Measurements from ENCODE around the gene PRKN.

The PRKN gene

DNA sequence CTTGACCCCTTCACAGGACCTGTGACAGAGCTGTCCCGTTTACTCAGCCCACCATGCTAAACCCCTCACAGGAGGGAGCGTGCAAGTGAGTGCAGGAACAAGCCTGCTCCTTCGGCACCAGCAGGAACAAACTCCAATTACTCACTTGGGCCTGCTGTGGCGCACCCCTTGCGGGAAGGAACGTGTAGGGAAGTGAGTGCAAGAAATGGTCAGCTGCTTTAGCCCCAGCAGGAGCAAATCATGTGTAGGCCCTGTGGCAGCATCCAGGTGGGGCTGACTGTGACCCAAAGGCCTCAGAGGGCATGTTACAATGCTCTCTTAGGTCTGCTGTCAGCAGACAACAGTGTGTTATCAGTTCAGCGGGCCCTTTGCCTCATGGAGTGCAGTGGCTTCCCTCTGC, 574.4 kb downstream of the PRKN start:
- H3K4me3 ChIP-seq (ENCODE audit: low read depth, low read length), result no peak overlapping the region

DNA sequence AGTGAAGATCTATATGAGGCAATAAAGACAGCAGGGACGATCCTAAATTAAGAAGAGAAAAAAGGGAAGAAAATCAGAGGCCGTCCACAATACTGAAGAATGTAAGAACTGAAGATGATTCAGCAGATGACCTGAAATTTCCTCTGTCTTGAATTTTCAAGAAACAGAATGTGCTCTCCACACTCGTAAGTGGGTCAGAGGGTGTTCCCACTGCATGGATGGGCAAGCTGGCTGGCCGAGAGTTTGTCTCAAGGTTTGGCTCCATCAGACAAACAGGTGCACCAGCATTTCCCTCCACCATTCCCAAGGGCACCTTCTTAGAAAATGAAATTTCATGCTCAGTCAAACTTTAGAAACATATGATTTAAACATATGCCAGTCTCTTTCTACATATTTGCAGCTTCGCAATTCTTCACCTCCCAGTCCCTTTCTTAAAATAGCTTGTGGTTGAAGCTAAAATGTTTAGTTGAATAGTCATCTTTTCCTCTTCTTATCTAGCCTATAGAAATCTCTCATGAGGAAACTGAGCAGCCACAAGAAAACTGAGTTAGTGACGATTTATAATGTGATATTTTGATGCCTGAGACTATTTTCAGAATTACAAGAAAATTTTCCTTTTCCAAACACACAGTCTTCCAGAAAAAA, 576.4 kb downstream of the PRKN start:
- no peak overlapping the region for H3K4me3 ChIP-seq (ENCODE audit: low read depth, low read length)

DNA sequence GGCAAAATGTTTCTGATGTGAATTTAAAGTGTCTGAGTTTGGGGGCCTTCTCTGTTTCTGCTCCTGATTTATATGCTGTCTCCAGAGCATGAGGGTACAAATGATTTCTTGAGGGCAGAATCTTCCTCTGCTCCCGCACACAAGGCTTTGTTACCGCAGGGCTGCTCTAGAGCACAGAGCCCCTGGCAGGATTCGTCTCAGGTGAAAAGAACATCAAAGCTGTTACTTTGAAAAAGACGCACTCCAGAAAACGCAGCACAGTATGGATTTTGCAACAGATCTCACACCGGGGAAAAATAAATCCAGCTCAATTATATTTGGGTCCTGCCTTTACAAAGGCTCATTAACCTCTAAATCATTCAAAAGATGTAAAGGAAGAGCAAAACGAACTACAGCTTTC, 577.3 kb downstream of the PRKN start:
- H3K4me3 ChIP-seq (ENCODE audit: low read depth, low read length), result no peak overlapping the region

GRCh38 chr6:162149786-162150185, 577.8 kb downstream of the PRKN start:
- H3K4me3 ChIP-seq (ENCODE audit: low read depth, low read length), result no peak overlapping the region

DNA sequence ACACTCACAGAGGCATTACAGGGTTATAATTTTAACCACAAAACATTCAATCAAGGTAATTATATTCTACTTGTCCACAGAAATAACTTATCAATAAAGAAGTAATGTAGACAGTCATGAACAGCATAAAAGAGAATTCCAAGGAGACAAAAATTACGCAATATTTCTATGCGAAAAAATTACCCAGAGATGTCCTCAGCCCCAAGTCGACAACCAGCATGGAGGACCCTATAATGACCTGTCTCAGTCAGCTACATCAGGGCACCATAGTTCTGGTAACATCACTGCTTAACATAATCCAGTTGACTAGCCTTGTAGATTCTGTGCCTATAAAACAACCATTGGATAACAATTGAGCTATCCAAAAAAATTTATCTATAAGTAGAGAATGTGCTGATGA, 579.8 kb downstream of the PRKN start:
- H3K4me3 ChIP-seq (ENCODE audit: low read depth, low read length), result no peak overlapping the region

DNA sequence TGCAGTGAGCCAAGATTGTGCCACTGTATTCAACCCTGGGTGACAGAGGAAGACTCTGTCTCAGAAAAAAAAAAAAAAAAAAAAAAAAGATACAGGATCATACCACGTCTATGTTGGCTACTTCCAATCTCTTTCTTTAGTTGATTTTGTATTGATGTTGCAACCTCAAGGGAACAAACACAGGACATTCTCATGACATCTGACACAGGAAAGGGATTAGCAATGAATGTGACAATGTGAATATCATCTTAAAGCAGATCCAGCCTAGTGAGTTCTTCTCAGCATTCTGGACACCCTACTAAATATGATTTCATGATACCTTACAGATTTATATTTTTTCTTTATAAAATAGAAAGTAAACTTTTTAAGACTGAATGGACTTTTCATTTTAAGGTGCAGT, 580.3 kb downstream of the PRKN start:
- no peak overlapping the region for H3K4me3 ChIP-seq (ENCODE audit: low read depth, low read length)

DNA sequence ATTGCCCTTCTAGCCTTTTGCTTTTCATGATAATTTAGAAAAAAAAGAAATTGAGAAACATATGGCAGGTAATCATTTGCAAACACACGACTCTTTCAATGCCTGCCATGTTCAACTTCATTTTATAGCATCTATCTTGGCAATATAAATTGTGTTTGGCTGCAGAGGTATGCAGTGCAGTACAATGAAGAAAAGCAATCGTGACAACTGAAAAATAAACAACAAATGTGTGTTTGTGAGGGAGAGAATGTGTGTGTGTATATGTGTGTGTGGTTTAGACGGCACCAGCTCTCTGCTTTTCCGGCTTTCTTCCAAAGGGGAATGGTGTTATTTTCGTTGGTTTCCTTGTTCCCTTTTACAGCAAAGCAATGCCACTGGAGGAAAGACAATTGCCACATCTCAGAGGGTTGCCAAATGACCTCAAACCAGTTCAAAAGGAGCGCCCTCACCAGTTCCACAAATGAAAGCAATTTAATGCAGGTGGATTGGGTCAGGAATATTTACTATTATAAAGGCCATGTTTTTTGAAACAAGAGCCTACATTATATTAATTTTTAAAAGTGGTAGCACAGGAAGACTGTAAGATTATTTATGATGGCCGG, 587.2 kb downstream of the PRKN start:
- H3K4me3 ChIP-seq (ENCODE audit: low read depth, low read length), result no peak overlapping the region

DNA sequence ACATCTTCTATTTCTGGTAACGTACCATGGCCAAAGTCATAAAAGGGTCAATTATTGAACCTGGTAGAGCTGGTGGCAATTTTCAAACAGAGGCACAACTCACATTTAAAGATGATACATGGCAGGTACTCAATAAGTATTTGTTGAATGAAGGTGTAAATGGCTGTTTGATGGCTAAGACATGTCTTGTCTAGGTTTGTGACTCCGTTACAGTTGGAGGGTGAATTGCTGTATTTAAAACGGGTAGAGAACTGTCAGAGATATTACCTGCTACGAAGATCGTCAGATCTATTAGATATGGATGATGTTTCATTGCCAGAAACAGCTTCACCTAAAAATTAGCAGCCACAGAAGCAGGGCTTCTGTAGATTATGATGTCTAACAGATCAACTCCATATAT, 601.9 kb downstream of the PRKN start:
- no peak overlapping the region for H3K4me3 ChIP-seq (ENCODE audit: low read depth, low read length)

- no peak overlapping the region for H3K4me3 ChIP-seq (ENCODE audit: low read depth, low read length)
These were observed 602.7 kb downstream of the PRKN start for GRCh38 chr6:162124710-162125435.

GRCh38 chr6:162123797-162124196, 603.8 kb downstream of the PRKN start:
- no peak overlapping the region for H3K4me3 ChIP-seq (ENCODE audit: low read depth, low read length)

- H3K4me3 ChIP-seq (ENCODE audit: low read depth, low read length), result no peak overlapping the region
These were observed 608.2 kb downstream of the PRKN start for GRCh38 chr6:162119341-162119740.

- H3K4me3 ChIP-seq (ENCODE audit: low read depth, low read length), result no peak overlapping the region
These were observed 608.9 kb downstream of the PRKN start for GRCh38 chr6:162118706-162119105.

DNA sequence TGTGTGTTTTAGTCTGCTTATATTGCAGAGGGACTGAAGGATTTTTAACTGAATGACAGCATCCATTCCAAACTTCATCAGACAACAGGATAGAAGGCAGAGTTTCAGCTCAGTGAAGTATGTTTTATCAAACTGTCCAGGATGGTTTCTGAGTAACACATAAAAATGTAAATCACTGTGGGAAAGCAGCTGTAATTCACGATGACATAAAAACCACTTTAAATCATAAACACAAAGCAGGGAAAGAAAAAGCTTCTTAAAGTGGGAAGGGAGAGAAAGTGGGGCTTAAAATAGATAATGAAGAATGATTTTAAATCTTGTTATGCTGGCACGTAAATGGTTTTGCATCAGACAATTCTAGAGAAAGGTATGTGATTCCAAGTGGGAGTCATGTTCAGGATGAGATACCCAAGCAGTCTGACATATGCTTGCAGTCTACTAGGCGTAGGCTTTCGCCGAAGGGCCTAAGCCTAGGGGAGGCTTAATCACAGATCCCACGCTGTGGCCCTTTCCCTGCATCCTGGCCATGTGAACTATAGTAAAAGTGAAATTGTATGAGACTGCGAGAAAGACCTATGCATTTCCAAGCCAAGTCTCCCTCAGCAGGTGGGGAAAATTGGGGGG, 610.6 kb downstream of the PRKN start:
- no peak overlapping the region for H3K4me3 ChIP-seq (ENCODE audit: low read depth, low read length)

DNA sequence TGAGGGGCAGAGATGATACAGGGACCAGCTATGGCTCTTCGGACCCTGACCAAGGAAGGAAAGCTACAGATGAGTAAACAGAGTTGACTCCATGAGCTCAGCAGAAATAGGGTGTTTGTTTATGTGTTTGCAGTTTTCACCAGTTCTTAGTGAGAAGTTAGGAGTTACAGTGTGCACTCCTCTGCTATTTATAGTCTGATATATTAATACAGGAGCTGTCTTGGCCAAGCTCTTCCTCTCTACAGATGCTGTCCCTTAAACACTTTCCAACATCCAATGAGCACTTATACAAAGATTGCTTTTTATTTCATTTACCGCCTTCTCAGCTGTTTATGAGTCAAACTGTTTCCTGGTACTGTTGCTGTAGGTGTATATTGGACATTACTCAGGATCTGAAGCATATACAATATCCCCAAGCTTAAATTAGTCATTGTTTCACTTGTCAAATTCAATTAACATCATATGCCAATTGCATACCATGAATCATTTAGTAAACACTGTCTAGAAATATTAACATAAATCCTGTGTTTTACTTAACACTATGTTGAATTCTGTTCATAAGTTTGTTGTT, 618.0 kb downstream of the PRKN start:
- H3K4me3 ChIP-seq (ENCODE audit: low read depth, low read length), result no peak overlapping the region

GRCh38 chr6:162108041-162108440, 619.5 kb downstream of the PRKN start:
- H3K4me3 ChIP-seq (ENCODE audit: low read depth, low read length), result no peak overlapping the region

GRCh38 chr6:162100096-162100495, 627.5 kb downstream of the PRKN start:
- H3K4me3 ChIP-seq (ENCODE audit: low read depth, low read length), result no peak overlapping the region

GRCh38 chr6:162099685-162100084, 627.9 kb downstream of the PRKN start:
- no peak overlapping the region for H3K4me3 ChIP-seq (ENCODE audit: low read depth, low read length)

GRCh38 chr6:162092816-162093502, 634.6 kb downstream of the PRKN start:
- H3K4me3 ChIP-seq (ENCODE audit: low read depth, low read length), result no peak overlapping the region

DNA sequence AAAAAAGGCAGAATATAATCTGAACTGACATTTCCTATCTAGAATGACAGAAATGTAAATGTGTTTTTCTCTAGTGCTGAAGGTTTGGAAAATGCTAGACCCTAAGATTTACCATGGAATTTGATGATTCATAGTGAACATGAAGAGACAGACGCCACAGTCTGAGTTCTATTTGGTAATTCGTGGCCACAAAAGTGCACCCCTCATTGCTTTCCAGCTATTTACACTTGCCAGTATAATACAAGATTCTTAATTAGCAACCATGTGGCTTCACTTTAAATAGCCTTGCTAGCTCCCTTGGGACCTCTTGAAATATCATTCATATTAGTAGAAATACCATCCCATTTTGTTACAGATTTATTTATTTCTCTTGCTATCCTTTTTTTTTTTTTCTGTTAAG, 636.8 kb downstream of the PRKN start:
- no peak overlapping the region for H3K4me3 ChIP-seq (ENCODE audit: low read depth, low read length)

GRCh38 chr6:162088091-162088490, 639.5 kb downstream of the PRKN start:
- no peak overlapping the region for H3K4me3 ChIP-seq (ENCODE audit: low read depth, low read length)

- no peak overlapping the region for H3K4me3 ChIP-seq (ENCODE audit: low read depth, low read length)
These were observed 642.0 kb downstream of the PRKN start for GRCh38 chr6:162085561-162085960.
